Measurements from ENCODE around the gene IL17D. TPM values are rescaled to one million over a fixed set of nuclear protein-coding genes. Genes with fewer than 3 reads are reported as not detected.
"Not testable (repeated sequence)": the region's sequence is repeated elsewhere in the genome, so short reads cannot be mapped to it uniquely, and the experiment has no call there.

IL17D gene
- total and polyA plus RNA-seq, 2 donors (not counting 3 experiments of a cell fraction or from before 2014, with no cell fraction given): 4.0 to 6.1 TPM

DNA sequence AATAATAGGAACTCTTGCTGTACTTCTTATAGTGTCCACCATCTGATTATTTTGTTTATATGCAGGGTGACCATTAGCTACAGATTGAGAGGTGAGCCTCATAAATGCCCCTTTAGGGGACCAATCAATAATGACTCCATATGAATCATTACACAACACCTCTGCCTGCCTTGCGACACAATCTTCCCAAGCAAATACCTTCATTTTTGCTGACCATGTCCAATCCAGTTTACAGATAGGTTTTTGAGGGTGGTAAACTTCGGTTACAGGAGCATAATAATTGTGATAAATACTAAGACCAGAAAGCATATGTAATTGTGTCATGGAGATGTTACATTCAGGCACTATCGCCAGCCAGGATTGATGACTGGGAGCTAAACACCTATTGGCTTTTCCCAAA lies 23.6 kb upstream of the IL17D start:
- no peaks in the 10 kb centered on the region for H3K36me3 ChIP-seq (ENCODE audit: control insufficient read depth in 2 of 2, extremely low read depth in 1 of 2, insufficient read depth in 2 of 2, low read length in 2 of 2)
- TF ChIP-seq, protein P1, sequence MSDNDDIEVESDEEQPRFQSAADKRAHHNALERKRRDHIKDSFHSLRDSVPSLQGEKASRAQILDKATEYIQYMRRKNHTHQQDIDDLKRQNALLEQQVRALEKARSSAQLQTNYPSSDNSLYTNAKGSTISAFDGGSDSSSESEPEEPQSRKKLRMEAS (IDR thresholded peaks at IDR 0.05; ENCODE audit: insufficient read depth, insufficient read length): no peak
- TF ChIP-seq FOS (IDR thresholded peaks at IDR 0.05; ENCODE audit: borderline replicate concordance, insufficient read depth, low read length) (no peak), JUN (IDR thresholded peaks at IDR 0.05; ENCODE audit: borderline replicate concordance, insufficient read depth, insufficient read length, low read depth) (no peak)
- no peak overlapping the region for H3K9ac ChIP-seq (replicated peaks; ENCODE audit: extremely low read depth, insufficient read depth, low read length)
- dilution Hi-C loops (cut with MboI; ENCODE audit: extremely low pct_ligation_motif_present, low sequenced_read_pairs) (no loop called here), intact Hi-C loops (cut with micrococcal nuclease) (no loop called here)
- H2AFZ ChIP-seq (ENCODE audit: low read depth, low read length): no peak overlapping the region
- no peak for DNase-seq (ENCODE audit: low read depth, low spot score)
- H3K27me3 ChIP-seq (ENCODE audit: control insufficient read depth in 2 of 2, insufficient read depth in 2 of 2, low read length in 2 of 2): no peaks in the 10 kb centered on the region
- no peaks in the 10 kb centered on the region for H3K9me3 ChIP-seq (replicated peaks; ENCODE audit: control insufficient read depth, insufficient read depth, low read length)
- no peak overlapping the region for H3K4me2 ChIP-seq (ENCODE audit: insufficient read depth, low read length)
- no peak overlapping the region for H3K4me3 ChIP-seq (replicated peaks in 1 of 3; ENCODE audit: insufficient read depth in 1 of 3, low read depth in 1 of 3, low read length in 3 of 3)
- peak; percentile 42 for FAIRE-seq
- H3K4me1 ChIP-seq (ENCODE audit: control insufficient read depth, extremely low read depth, insufficient read depth, low read length): no peaks in the 10 kb centered on the region
- no peaks in the 10 kb centered on the region for H4K20me1 ChIP-seq (replicated peaks; ENCODE audit: control insufficient read depth, extremely low read depth, insufficient read depth, low read length)
- no peaks in the 10 kb centered on the region for H3K79me2 ChIP-seq (ENCODE audit: control insufficient read depth, insufficient read depth, low read length)
- CTCF ChIA-PET: no interaction called here
- POLR2A ChIA-PET: no interaction called here
- no peak overlapping the region for H3K27ac ChIP-seq (ENCODE audit: insufficient read depth, low read depth, low read length)
- BruUV-seq (replicated peaks): no TSS peak
- H3K9me1 ChIP-seq (replicated peaks; ENCODE audit: control insufficient read depth, extremely low read depth, insufficient read depth, low read length): no peaks in the 10 kb centered on the region

DNA sequence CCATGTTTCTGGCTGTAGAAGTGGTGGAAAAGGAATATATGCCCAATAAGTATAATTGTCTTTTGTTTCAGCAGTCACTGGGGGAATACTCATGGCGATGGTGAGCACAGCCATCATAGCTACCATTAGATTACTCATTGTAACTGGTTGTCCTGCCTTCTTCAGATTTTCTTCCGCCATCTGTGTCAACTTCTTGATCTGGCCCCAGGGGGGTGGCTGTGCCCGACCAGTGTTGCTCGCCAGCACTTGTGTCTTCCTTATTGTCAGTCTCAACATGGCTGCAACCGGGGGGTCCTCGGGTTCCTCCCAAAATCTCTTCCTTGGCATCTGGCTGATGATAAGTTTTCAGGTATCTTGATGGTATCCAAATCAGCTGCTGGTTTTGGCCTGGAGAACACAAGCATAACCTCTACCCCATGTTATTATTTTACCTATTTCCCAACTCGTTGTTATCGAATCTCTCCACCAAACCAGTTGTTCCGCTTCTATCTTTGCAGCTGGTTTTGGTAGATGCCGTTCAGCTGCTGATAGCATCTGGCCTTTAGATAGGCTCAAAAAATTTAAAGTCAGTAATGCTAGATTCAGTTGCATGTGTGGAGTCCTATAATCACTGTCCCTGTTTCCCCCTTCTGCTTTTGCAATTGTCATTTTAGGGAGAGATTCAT lies 23.0 kb upstream of the IL17D start:
- Histone ChIP-seq H3K4me3 (replicated peaks in 1 of 3; ENCODE audit: insufficient read depth in 1 of 3, low read depth in 1 of 3, low read length in 3 of 3) (no peak overlapping the region), H3K79me2 (ENCODE audit: control insufficient read depth, insufficient read depth, low read length) (no peaks in the 10 kb centered on the region), H3K36me3 (ENCODE audit: control insufficient read depth in 2 of 2, extremely low read depth in 1 of 2, insufficient read depth in 2 of 2, low read length in 2 of 2) (no peaks in the 10 kb centered on the region), H3K27ac (ENCODE audit: insufficient read depth, low read depth, low read length) (no peak overlapping the region), H3K9me3 (replicated peaks; ENCODE audit: control insufficient read depth, insufficient read depth, low read length) (no peaks in the 10 kb centered on the region), H3K4me2 (ENCODE audit: insufficient read depth, low read length) (no peak overlapping the region), H3K27me3 (ENCODE audit: control insufficient read depth in 2 of 2, insufficient read depth in 2 of 2, low read length in 2 of 2) (no peaks in the 10 kb centered on the region), H2AFZ (ENCODE audit: low read depth, low read length) (no peak overlapping the region), H4K20me1 (replicated peaks; ENCODE audit: control insufficient read depth, extremely low read depth, insufficient read depth, low read length) (no peaks in the 10 kb centered on the region), H3K9me1 (replicated peaks; ENCODE audit: control insufficient read depth, extremely low read depth, insufficient read depth, low read length) (no peaks in the 10 kb centered on the region), H3K4me1 (ENCODE audit: control insufficient read depth, extremely low read depth, insufficient read depth, low read length) (no peaks in the 10 kb centered on the region), H3K9ac (replicated peaks; ENCODE audit: extremely low read depth, insufficient read depth, low read length) (no peak overlapping the region)
- no peak for DNase-seq (ENCODE audit: low read depth, low spot score)
- dilution Hi-C loops (cut with MboI; ENCODE audit: extremely low pct_ligation_motif_present, low sequenced_read_pairs) (no loop called here), intact Hi-C loops (cut with micrococcal nuclease) (no loop called here)
- TF ChIP-seq POLR2A (IDR thresholded peaks at IDR 0.05; ENCODE audit: low read depth, low read length) (no peak), MYC (IDR thresholded peaks at IDR 0.05; ENCODE audit: low read depth, low read length) (no peak), JUN (IDR thresholded peaks at IDR 0.05; ENCODE audit: borderline replicate concordance, insufficient read depth, insufficient read length, low read depth) (no peak)
- TF ChIP-seq, protein P2, sequence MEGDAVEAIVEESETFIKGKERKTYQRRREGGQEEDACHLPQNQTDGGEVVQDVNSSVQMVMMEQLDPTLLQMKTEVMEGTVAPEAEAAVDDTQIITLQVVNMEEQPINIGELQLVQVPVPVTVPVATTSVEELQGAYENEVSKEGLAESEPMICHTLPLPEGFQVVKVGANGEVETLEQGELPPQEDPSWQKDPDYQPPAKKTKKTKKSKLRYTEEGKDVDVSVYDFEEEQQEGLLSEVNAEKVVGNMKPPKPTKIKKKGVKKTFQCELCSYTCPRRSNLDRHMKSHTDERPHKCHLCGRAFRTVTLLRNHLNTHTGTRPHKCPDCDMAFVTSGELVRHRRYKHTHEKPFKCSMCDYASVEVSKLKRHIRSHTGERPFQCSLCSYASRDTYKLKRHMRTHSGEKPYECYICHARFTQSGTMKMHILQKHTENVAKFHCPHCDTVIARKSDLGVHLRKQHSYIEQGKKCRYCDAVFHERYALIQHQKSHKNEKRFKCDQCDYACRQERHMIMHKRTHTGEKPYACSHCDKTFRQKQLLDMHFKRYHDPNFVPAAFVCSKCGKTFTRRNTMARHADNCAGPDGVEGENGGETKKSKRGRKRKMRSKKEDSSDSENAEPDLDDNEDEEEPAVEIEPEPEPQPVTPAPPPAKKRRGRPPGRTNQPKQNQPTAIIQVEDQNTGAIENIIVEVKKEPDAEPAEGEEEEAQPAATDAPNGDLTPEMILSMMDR (IDR thresholded peaks at IDR 0.05; ENCODE audit: extremely low read depth in 1 of 2, insufficient read depth in 1 of 2, low read depth in 1 of 2, low read length in 2 of 2): no peak
- no peak for FAIRE-seq
- no TSS peak for BruUV-seq (replicated peaks)
- ChIA-PET POLR2A (no interaction called here), CTCF (no interaction called here)

DNA sequence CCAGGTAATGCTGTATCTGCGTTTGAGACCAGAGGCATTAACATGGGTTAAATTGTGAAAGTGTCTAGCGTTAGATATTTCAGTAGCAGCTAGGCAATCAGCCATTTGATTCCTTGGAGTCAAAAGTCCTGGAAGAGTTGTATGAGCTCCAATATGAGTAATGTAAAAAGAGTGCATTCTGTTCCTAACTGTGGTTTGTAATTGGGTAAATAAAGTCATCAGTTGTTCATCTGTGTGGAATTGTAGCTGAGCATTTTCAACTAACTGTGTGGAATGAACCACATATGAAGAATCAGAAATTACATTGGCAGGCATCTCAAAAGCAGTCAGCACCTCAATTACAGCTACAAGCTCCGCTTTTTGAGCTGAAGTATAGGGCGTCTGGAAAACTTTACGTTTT lies 22.0 kb upstream of the IL17D start:
- H3K9ac ChIP-seq (replicated peaks; ENCODE audit: extremely low read depth, insufficient read depth, low read length); H3K9me3 ChIP-seq (replicated peaks; ENCODE audit: control insufficient read depth, insufficient read depth, low read length); POLR2A ChIA-PET; DNase-seq (ENCODE audit: low read depth, low spot score); H3K4me3 ChIP-seq (replicated peaks in 1 of 3; ENCODE audit: insufficient read depth in 1 of 3, low read depth in 1 of 3, low read length in 3 of 3); FAIRE-seq; H3K9me1 ChIP-seq (replicated peaks; ENCODE audit: control insufficient read depth, extremely low read depth, insufficient read depth, low read length); H3K36me3 ChIP-seq (ENCODE audit: control insufficient read depth in 2 of 2, extremely low read depth in 1 of 2, insufficient read depth in 2 of 2, low read length in 2 of 2); H3K27ac ChIP-seq (ENCODE audit: insufficient read depth, low read depth, low read length); H3K79me2 ChIP-seq (ENCODE audit: control insufficient read depth, insufficient read depth, low read length); intact Hi-C loops (cut with micrococcal nuclease); H3K4me2 ChIP-seq (ENCODE audit: insufficient read depth, low read length); dilution Hi-C loops (cut with MboI; ENCODE audit: extremely low pct_ligation_motif_present, low sequenced_read_pairs); H4K20me1 ChIP-seq (replicated peaks; ENCODE audit: control insufficient read depth, extremely low read depth, insufficient read depth, low read length); H2AFZ ChIP-seq (ENCODE audit: low read depth, low read length); BruUV-seq (replicated peaks); H3K27me3 ChIP-seq (ENCODE audit: control insufficient read depth in 2 of 2, insufficient read depth in 2 of 2, low read length in 2 of 2); CTCF ChIA-PET; H3K4me1 ChIP-seq (ENCODE audit: control insufficient read depth, extremely low read depth, insufficient read depth, low read length): not testable (repeated sequence)
